ENCODE data around the gene DNAJC13. TPM values are rescaled to one million over a fixed set of nuclear protein-coding genes. Genes with fewer than 3 reads are reported as not detected.

Gene DNAJC13
- total RNA-seq, 4 donors from 2014 or later = 21.2 to 86.9 (median 54.6) TPM

DNA sequence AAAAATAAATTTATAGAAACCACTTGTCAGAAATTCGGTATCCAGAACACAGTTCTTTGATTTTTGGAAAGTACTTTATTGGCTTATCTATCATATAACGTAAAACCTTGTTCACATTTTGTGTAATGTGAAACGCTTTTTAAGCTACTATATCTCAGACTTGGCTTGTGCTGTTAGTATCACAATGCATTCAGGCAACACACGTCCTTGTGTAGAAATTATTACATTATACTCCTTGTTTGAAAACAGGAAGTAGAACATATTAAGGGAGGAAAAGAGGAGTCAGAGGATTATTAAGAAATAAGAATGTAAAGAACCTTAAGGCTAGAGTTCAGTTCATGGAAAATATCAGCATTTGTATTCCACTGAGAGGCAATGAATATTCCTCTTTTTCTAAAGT, 1.6 kb downstream of the DNAJC13 start:
- Histone ChIP-seq H3K27me3 (no peaks in the 10 kb centered on the region), H3K27ac (no peak overlapping the region), H3K4me3 (no peak overlapping the region), H3K36me3 (no peaks in the 10 kb centered on the region), H3K9me3 (no peaks in the 10 kb centered on the region), H3K4me1 (peaks cover 0 to 6% of the 10 kb centered on the region in 2 donors)
- TF ChIP-seq, protein P1, sequence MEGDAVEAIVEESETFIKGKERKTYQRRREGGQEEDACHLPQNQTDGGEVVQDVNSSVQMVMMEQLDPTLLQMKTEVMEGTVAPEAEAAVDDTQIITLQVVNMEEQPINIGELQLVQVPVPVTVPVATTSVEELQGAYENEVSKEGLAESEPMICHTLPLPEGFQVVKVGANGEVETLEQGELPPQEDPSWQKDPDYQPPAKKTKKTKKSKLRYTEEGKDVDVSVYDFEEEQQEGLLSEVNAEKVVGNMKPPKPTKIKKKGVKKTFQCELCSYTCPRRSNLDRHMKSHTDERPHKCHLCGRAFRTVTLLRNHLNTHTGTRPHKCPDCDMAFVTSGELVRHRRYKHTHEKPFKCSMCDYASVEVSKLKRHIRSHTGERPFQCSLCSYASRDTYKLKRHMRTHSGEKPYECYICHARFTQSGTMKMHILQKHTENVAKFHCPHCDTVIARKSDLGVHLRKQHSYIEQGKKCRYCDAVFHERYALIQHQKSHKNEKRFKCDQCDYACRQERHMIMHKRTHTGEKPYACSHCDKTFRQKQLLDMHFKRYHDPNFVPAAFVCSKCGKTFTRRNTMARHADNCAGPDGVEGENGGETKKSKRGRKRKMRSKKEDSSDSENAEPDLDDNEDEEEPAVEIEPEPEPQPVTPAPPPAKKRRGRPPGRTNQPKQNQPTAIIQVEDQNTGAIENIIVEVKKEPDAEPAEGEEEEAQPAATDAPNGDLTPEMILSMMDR (IDR thresholded peaks at IDR 0.05) = no peak
- no peak for TF ChIP-seq POLR2A (IDR thresholded peaks at IDR 0.05)
- no peak for DNase-seq
- intact Hi-C loops (cut with DNase I; ENCODE audit: low total_unique reads) = no loop called here

DNA sequence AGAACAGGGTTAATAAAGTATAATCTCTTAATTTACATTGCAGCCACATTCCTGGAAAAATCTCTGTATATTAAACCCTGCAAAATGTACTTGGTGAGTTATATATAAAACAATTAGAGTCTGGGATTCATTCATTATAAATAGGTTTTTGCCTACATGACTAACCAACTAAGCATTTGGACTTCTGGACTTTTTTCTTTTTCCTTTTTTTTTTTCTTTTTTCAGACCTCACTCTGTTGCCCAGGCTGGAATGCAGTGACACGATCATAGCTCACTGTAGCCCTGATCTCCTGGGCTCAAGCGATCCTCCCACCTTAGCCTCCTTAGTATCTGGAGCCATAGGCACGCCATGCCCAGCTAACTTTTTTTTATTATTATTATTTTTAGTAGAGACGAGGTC, 4.5 kb downstream of the DNAJC13 start:
- Histone ChIP-seq H3K36me3 (no peaks in the 10 kb centered on the region), H3K4me3 (no peak overlapping the region), H3K27me3 (no peaks in the 10 kb centered on the region), H3K4me1 (peaks cover 0 to 6% of the 10 kb centered on the region in 2 donors), H3K27ac (no peak overlapping the region), H3K9me3 (no peaks in the 10 kb centered on the region)
- DNase-seq = no peak
- intact Hi-C loops (cut with DNase I; ENCODE audit: low total_unique reads) = no loop called here
- TF ChIP-seq, protein P1 (IDR thresholded peaks at IDR 0.05) = no peak
- TF ChIP-seq POLR2A (IDR thresholded peaks at IDR 0.05) = no peak

DNA sequence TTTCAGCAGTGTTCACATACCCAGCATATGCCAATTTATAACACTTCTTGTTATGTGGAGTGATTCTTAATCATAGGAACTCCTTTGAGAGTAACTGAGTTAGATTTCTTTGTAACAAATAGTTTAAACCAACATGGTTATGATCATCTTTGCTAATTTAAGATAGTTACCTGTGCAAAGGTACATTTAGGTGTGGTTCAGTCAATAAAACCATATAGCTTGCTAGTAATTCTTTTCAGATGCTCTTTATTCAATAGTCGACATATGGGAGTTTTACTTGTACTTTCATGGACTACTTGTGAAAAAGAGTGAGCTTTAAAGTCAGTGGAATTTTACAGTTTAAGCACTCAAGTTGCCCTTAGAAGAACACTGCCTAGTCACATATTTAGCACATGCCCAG, 5.2 kb downstream of the DNAJC13 start:
- H3K27me3 ChIP-seq = no peaks in the 10 kb centered on the region
- no peak overlapping the region for H3K27ac ChIP-seq
- TF ChIP-seq POLR2A (IDR thresholded peaks at IDR 0.05) = no peak
- TF ChIP-seq, protein P1 (IDR thresholded peaks at IDR 0.05) = no peak
- DNase-seq = no peak
- H3K36me3 ChIP-seq = no peaks in the 10 kb centered on the region
- H3K9me3 ChIP-seq = no peaks in the 10 kb centered on the region
- H3K4me1 ChIP-seq = peaks cover 0 to 6% of the 10 kb centered on the region in 2 donors
- intact Hi-C loops (cut with DNase I; ENCODE audit: low total_unique reads) = no loop called here
- H3K4me3 ChIP-seq = no peak overlapping the region

DNA sequence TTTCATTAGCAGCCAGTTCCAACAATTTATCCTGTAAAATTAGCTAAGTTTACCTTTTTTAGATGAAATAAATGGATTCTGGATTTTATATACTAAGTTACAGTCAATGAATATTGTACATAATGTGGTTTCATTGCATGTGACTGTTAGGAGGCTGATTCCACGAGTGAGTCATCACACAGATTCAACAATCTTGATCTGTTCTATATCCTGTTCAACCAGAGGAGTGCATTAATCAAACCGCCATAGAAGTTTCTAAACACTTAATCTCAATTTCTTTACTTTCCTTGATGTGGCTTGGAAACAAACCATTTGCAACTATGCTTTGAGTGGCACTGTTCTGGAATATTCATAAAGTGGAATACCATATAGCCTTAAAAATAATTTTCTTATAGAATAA, 15.3 kb downstream of the DNAJC13 start:
- DNase-seq = no peak
- no peaks in the 10 kb centered on the region for H3K4me1 ChIP-seq
- TF ChIP-seq POLR2A (IDR thresholded peaks at IDR 0.05) = no peak
- TF ChIP-seq, protein P1 (IDR thresholded peaks at IDR 0.05) = no peak
- H3K36me3 ChIP-seq = no peaks in the 10 kb centered on the region
- H3K27ac ChIP-seq = no peak overlapping the region
- H3K27me3 ChIP-seq = no peaks in the 10 kb centered on the region
- H3K4me3 ChIP-seq = no peak overlapping the region
- intact Hi-C loops (cut with DNase I; ENCODE audit: low total_unique reads) = no loop called here
- no peaks in the 10 kb centered on the region for H3K9me3 ChIP-seq

DNA sequence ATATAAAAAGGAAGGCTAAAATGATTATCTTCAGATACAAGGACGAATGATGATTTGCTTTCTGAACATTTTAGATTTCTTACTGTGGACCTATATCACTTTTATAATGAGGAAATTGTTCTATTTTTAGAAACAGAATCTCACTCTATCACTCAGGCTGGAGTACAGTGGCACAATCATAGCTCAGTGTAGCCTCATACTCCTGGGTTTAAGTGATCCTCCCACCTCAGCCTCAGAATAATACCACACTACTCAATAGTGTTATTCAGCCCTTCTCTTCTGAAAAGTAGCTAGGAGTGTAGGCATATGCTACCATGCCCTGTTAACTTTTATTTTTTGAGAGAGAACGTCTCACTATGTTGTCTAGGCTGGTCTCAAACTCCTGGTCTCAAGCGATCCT, 15.8 kb downstream of the DNAJC13 start:
- TF ChIP-seq POLR2A (IDR thresholded peaks at IDR 0.05) = no peak
- TF ChIP-seq, protein P1 (IDR thresholded peaks at IDR 0.05) = no peak
- no peak for DNase-seq
- no peaks in the 10 kb centered on the region for H3K9me3 ChIP-seq
- intact Hi-C loops (cut with DNase I; ENCODE audit: low total_unique reads) = no loop called here
- H3K27me3 ChIP-seq = no peaks in the 10 kb centered on the region
- no peak overlapping the region for H3K27ac ChIP-seq
- H3K4me3 ChIP-seq = no peak overlapping the region
- H3K36me3 ChIP-seq = no peaks in the 10 kb centered on the region
- no peaks in the 10 kb centered on the region for H3K4me1 ChIP-seq
